WTC11 (cell line): ENCODE results near the gene OVOL3. TPM values are rescaled to one million over a fixed set of nuclear protein-coding genes. Genes with fewer than 3 reads are reported as not detected.

Source experiments
- ATAC-seq: fragments of 200-7000 bp; cut with Tn5 transposase; 2 replicates; pipeline ENCODE4 v1.10.0; 2021; ENCODE audit warnings: mild to moderate bottlenecking, moderate library complexity
- Bru-seq: library from RNA; stranded (reverse); fragments of 400-500 nt; gene quantifications from one replicate; lab custom pipeline; 2021; lab: Mats Ljungman, UMichigan
- CTCF ChIA-PET: fragments of 300-600 bp; sonication (Branson Sonifier 250); formaldehyde crosslinking; loops from one replicate; lab custom pipeline; 2021; ENCODE audit warnings: antibody characterized with exemption; lab: Charles Lee
- POLR2A ChIA-PET: fragments of 350-600 bp; sonication (Branson Sonifier 250); formaldehyde crosslinking; loops from one replicate; lab custom pipeline; 2021; ENCODE audit warnings: antibody characterized with exemption; lab: Charles Lee
- DNase-seq: peaks from one replicate; pipeline ENCODE4 v3.0.0; 2021; ENCODE audit warnings: low spot score
- H3K27ac Mint-ChIP-seq: 2 replicates; pipeline ENCODE4 v1.8.0; 2021; ENCODE audit warnings: mixed read lengths
- H3K27me3 Mint-ChIP-seq: 2 replicates; pipeline ENCODE4 v1.8.0; 2021; ENCODE audit warnings: low read depth, mild to moderate bottlenecking, moderate library complexity, mixed read lengths
- H3K36me3 Mint-ChIP-seq: 2 replicates; pipeline ENCODE4 v1.8.0; 2021; ENCODE audit warnings: mixed read lengths
- H3K4me1 Mint-ChIP-seq: 2 replicates; pipeline ENCODE4 v1.8.0; 2022; ENCODE audit warnings: mixed read lengths
- H3K4me3 Mint-ChIP-seq: 2 replicates; pipeline ENCODE4 v1.8.0; 2021; ENCODE audit warnings: mild to moderate bottlenecking, moderate library complexity, mixed read lengths
- H3K9me3 Mint-ChIP-seq: 2 replicates; pipeline ENCODE4 v1.8.0; 2021; ENCODE audit warnings: mixed read lengths
- GTF2I ChIP-seq: fragments of 250-450 bp; sonication (Bioruptor Pico); conservative IDR thresholded peaks from 2 replicates; pipeline ENCODE4 v1.4.0; 2021; ENCODE audit warnings: mild to moderate bottlenecking
- HMGA2 ChIP-seq: fragments of 250-450 bp; sonication (Bioruptor Pico); IDR thresholded peaks from 2 replicates; pipeline ENCODE4 v1.4.0; 2021; ENCODE audit warnings: mild to moderate bottlenecking, moderate library complexity
- NR3C1 ChIP-seq: sonication (generic); formaldehyde crosslinking; conservative IDR thresholded peaks from 2 replicates; pipeline ENCODE4 v1.8.1; 2023; ENCODE audit warnings: low read depth, mild to moderate bottlenecking, missing genetic modification reagents
- RORB ChIP-seq: fragments of 250-450 bp; sonication (Bioruptor Pico); IDR thresholded peaks from 2 replicates; pipeline ENCODE4 v1.9.0; 2021; ENCODE audit warnings: mild to moderate bottlenecking
- ZNF423 ChIP-seq: fragments of 250-450 bp; sonication (Bioruptor Pico); IDR thresholded peaks from 2 replicates; pipeline ENCODE4 v2.1.2; 2022; ENCODE audit warnings: mild to moderate bottlenecking, moderate library complexity
- long read RNA-seq, 3 experiments: library from RNA in 1 of 3; library from capped mRNA in 1 of 3; library from polyadenylated mRNA in 1 of 3; unstranded in 2 of 3; stranded (forward) in 1 of 3; transcript quantifications; one replicate each; pipeline ENCODE4 v2.0.0, GENCODE V29; 2021
- total RNA-seq: library from RNA; stranded (reverse); gene quantifications from 3 replicates; pipeline ENCODE4 v1.2.3, GENCODE V29; 2021
- TF ChIP-seq, protein P1 (sequence below): fragments of 250-450 bp; sonication (Bioruptor Pico); IDR thresholded peaks from 2 replicates; pipeline ENCODE4 v1.9.0; 2021; ENCODE audit warnings: mild to moderate bottlenecking
- TF ChIP-seq, protein P2 (sequence below): sonication (generic); formaldehyde crosslinking; IDR thresholded peaks from 2 replicates; pipeline ENCODE4 v1.8.1; 2023; ENCODE audit warnings: mild to moderate bottlenecking, moderate library complexity, missing genetic modification reagents
- TF ChIP-seq, protein P3 (sequence below): sonication (generic); formaldehyde crosslinking; IDR thresholded peaks from 2 replicates; pipeline ENCODE4 v1.8.1; 2023; ENCODE audit warnings: mild to moderate bottlenecking, missing genetic modification reagents
- TF ChIP-seq, protein P4 (sequence below): fragments of 250-450 bp; sonication (Bioruptor Pico); IDR thresholded peaks from 2 replicates; pipeline ENCODE4 v1.8.0; 2021; ENCODE audit warnings: mild to moderate bottlenecking
- TF ChIP-seq, protein P5 (sequence below): sonication (generic); formaldehyde crosslinking; IDR thresholded peaks from 2 replicates; pipeline ENCODE4 v1.8.0; 2022; ENCODE audit warnings: missing genetic modification reagents
- TF ChIP-seq, protein P6 (sequence below): sonication (generic); formaldehyde crosslinking; IDR thresholded peaks from 2 replicates; pipeline ENCODE4 v1.8.1; 2022; ENCODE audit warnings: mild to moderate bottlenecking, moderate library complexity, missing genetic modification reagents
- TF ChIP-seq, protein P7 (sequence below): sonication (generic); formaldehyde crosslinking; IDR thresholded peaks from 2 replicates; pipeline ENCODE4 v1.8.0; 2022; ENCODE audit warnings: mild to moderate bottlenecking, missing genetic modification reagents

OVOL3 gene
- not detected in 3 replicates for total RNA-seq
- Bru-seq, nascent RNA, result percentile 11 among the genes with signal in this experiment
- long read RNA-seq, experiment 1, result 0 reads
- long read RNA-seq, experiment 2, result 0 reads
- long read RNA-seq, experiment 3, result 0 reads

DNA sequence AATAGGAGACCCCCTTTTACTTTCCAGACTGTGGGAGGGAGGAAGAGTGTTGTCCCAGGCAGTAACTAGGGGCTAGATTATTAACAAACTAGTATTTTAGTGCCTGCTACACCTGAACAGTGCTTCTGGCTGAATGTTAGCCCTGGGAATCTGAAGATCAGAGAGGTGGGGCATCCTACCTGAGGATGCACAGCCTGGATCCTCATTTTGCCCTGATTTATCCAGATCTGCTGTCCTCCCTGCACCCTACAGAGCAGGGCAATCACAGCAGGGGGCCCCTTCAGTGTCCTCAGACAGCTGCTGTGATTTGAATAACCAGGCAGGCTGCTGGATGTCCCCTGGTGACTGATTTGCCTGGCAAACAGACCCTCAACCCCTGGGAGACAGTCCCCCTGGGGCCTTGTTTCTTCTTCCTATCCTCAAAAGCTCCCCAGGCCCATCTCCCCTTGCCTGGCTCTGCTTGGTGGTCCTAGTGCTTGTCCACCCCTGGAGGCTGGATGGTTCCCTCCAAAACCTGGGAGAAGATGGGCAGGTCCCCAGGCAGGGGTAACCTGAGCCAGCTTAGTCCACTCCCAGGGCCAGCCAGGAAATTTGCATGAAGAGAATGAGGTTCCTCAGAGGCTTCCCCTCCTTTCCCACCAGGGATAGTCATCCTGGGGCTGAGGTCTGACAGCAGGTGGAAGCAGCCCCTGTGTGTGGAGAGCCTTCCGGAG lies at the start of gene OVOL3:
Gene OVOL3 (plus strand): TSS at position 657 of the 713 bp plus-strand sequence. CDS start 60 bp downstream, outside the sequence.
- ChIA-PET CTCF (interaction anchor here (0.6 to 1.8 kb wide), 3 partner anchors 18 to 970 kb away, joined by 3 to 9 read pairs (median 4); no protein-coding TSS in a partner anchor), POLR2A (interaction anchor here (1.0 to 1.3 kb wide), 2 partner anchors 22 to 57 kb away, joined by 3 to 4 read pairs; partner anchors contain the start of gene THAP8)
- H3K27ac Mint-ChIP-seq, result peak within 1 kb of the TSS; percentile 60
- DNase-seq, result peak; percentile 69
- H3K9me3 Mint-ChIP-seq, result no peaks in the 10 kb centered on the region
- no peak within 1 kb of the TSS for H3K4me3 Mint-ChIP-seq
- TF ChIP-seq, protein P1, sequence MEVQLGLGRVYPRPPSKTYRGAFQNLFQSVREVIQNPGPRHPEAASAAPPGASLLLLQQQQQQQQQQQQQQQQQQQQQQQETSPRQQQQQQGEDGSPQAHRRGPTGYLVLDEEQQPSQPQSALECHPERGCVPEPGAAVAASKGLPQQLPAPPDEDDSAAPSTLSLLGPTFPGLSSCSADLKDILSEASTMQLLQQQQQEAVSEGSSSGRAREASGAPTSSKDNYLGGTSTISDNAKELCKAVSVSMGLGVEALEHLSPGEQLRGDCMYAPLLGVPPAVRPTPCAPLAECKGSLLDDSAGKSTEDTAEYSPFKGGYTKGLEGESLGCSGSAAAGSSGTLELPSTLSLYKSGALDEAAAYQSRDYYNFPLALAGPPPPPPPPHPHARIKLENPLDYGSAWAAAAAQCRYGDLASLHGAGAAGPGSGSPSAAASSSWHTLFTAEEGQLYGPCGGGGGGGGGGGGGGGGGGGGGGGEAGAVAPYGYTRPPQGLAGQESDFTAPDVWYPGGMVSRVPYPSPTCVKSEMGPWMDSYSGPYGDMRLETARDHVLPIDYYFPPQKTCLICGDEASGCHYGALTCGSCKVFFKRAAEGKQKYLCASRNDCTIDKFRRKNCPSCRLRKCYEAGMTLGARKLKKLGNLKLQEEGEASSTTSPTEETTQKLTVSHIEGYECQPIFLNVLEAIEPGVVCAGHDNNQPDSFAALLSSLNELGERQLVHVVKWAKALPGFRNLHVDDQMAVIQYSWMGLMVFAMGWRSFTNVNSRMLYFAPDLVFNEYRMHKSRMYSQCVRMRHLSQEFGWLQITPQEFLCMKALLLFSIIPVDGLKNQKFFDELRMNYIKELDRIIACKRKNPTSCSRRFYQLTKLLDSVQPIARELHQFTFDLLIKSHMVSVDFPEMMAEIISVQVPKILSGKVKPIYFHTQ (CRISPR knock-in tag), result no peak
- TF ChIP-seq, protein P2, sequence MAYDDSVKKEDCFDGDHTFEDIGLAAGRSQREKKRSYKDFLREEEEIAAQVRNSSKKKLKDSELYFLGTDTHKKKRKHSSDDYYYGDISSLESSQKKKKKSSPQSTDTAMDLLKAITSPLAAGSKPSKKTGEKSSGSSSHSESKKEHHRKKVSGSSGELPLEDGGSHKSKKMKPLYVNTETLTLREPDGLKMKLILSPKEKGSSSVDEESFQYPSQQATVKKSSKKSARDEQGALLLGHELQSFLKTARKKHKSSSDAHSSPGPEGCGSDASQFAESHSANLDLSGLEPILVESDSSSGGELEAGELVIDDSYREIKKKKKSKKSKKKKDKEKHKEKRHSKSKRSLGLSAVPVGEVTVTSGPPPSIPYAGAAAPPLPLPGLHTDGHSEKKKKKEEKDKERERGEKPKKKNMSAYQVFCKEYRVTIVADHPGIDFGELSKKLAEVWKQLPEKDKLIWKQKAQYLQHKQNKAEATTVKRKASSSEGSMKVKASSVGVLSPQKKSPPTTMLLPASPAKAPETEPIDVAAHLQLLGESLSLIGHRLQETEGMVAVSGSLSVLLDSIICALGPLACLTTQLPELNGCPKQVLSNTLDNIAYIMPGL (CRISPR knock-in tag), result no peak
- TF ChIP-seq, protein P3, sequence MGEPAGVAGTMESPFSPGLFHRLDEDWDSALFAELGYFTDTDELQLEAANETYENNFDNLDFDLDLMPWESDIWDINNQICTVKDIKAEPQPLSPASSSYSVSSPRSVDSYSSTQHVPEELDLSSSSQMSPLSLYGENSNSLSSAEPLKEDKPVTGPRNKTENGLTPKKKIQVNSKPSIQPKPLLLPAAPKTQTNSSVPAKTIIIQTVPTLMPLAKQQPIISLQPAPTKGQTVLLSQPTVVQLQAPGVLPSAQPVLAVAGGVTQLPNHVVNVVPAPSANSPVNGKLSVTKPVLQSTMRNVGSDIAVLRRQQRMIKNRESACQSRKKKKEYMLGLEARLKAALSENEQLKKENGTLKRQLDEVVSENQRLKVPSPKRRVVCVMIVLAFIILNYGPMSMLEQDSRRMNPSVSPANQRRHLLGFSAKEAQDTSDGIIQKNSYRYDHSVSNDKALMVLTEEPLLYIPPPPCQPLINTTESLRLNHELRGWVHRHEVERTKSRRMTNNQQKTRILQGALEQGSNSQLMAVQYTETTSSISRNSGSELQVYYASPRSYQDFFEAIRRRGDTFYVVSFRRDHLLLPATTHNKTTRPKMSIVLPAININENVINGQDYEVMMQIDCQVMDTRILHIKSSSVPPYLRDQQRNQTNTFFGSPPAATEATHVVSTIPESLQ (CRISPR knock-in tag), result no peak
- TF ChIP-seq HMGA2 (CRISPR knock-in tag) (no peak), GTF2I (CRISPR knock-in tag) (0 out of 2 replicates have a peak, but pooled peaks have one; percentile 5), RORB (CRISPR knock-in tag) (no peak), NR3C1 (no peak), ZNF423 (CRISPR knock-in tag) (peak; percentile 45; the same call in 1 of the 2 replicates)
- TF ChIP-seq, protein P4, sequence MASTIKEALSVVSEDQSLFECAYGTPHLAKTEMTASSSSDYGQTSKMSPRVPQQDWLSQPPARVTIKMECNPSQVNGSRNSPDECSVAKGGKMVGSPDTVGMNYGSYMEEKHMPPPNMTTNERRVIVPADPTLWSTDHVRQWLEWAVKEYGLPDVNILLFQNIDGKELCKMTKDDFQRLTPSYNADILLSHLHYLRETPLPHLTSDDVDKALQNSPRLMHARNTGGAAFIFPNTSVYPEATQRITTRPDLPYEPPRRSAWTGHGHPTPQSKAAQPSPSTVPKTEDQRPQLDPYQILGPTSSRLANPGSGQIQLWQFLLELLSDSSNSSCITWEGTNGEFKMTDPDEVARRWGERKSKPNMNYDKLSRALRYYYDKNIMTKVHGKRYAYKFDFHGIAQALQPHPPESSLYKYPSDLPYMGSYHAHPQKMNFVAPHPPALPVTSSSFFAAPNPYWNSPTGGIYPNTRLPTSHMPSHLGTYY (CRISPR knock-in tag), result no peak
- TF ChIP-seq, protein P5, sequence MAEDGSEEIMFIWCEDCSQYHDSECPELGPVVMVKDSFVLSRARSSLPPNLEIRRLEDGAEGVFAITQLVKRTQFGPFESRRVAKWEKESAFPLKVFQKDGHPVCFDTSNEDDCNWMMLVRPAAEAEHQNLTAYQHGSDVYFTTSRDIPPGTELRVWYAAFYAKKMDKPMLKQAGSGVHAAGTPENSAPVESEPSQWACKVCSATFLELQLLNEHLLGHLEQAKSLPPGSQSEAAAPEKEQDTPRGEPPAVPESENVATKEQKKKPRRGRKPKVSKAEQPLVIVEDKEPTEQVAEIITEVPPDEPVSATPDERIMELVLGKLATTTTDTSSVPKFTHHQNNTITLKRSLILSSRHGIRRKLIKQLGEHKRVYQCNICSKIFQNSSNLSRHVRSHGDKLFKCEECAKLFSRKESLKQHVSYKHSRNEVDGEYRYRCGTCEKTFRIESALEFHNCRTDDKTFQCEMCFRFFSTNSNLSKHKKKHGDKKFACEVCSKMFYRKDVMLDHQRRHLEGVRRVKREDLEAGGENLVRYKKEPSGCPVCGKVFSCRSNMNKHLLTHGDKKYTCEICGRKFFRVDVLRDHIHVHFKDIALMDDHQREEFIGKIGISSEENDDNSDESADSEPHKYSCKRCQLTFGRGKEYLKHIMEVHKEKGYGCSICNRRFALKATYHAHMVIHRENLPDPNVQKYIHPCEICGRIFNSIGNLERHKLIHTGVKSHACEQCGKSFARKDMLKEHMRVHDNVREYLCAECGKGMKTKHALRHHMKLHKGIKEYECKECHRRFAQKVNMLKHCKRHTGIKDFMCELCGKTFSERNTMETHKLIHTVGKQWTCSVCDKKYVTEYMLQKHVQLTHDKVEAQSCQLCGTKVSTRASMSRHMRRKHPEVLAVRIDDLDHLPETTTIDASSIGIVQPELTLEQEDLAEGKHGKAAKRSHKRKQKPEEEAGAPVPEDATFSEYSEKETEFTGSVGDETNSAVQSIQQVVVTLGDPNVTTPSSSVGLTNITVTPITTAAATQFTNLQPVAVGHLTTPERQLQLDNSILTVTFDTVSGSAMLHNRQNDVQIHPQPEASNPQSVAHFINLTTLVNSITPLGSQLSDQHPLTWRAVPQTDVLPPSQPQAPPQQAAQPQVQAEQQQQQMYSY, result peak; percentile 44; the same call in 1 of the 2 replicates
- TF ChIP-seq, protein P6, sequence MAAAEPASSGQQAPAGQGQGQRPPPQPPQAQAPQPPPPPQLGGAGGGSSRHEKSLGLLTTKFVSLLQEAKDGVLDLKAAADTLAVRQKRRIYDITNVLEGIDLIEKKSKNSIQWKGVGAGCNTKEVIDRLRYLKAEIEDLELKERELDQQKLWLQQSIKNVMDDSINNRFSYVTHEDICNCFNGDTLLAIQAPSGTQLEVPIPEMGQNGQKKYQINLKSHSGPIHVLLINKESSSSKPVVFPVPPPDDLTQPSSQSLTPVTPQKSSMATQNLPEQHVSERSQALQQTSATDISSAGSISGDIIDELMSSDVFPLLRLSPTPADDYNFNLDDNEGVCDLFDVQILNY (CRISPR knock-in tag), result no peak
- TF ChIP-seq, protein P7, sequence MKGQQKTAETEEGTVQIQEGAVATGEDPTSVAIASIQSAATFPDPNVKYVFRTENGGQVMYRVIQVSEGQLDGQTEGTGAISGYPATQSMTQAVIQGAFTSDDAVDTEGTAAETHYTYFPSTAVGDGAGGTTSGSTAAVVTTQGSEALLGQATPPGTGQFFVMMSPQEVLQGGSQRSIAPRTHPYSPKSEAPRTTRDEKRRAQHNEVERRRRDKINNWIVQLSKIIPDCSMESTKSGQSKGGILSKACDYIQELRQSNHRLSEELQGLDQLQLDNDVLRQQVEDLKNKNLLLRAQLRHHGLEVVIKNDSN (CRISPR knock-in tag), result no peak
- H3K27me3 Mint-ChIP-seq, result peaks cover 3% of the 10 kb centered on the region
- H3K36me3 Mint-ChIP-seq, result peaks cover 8% of the 10 kb centered on the region
- peak; percentile 13 for ATAC-seq
- peaks cover 25% of the 10 kb centered on the region for H3K4me1 Mint-ChIP-seq
